K562 treated with DMSO at 1 percent for 48 hours (cell line): ENCODE results near the gene ZNF793. TPM values are rescaled to one million over a fixed set of nuclear protein-coding genes. Genes with fewer than 3 reads are reported as not detected.

Experiments used
- total RNA-seq: library from RNA; unstranded; fragments of 300-600 nt; gene quantifications from 2 replicates; pipeline ENCODE4 v1.2.3, GENCODE V29; 2022; ENCODE audit warnings: low replicate concordance; ENCODE audit errors: extremely low read depth

Gene ZNF793
- total RNA-seq: not detected in 2 replicates

GRCh38 chr19:37506387-37507166 is at the start of gene ZNF793:
Gene ZNF793 (plus strand): TSS chr19:37506939. CDS start chr19:37523440, 16,501 bp downstream.

DNA sequence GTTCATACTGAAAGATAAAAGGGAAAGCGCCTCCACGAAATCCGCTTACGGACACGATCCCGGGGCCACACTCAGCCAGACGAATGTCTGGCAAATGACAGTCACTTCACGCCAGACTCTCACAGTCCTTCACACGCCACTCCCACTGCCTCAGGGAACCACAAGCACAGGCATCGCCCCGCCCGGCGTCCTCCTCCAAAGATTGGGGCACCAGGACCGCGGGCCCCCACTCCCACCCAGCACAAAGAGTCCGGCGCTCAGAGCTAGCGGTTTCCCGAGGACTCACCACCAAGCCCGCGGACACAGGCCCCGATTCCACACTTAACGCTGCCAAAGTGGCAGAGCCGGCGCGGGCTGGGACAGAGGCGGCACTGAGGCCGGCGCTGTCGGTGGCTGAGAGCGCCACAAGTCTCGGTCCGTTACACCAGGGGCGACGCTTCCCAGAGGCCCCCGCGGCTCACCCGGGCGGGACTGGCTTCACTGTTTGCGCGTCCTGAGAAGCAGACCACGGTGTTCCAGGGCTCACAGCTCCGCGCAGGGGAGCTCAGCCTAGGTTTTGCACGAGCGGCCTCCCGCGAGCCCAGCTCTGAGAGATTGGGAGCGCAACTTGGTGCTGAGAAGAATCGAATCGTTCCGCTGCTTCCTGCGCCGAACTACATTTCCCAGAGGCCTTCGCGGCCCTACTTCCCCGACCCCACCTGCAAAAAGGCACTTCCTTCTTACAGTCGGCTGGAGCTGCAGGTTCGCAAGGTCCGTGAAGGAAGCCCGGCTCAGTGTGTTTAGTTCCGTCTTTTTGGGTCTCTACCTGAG is 39.7 kb upstream of the ZNF793 start, which contains the start of gene ZNF569:
Gene ZNF569 (minus strand): TSS at position 647 of the 810 bp plus-strand sequence. CDS start 22,523 bp downstream, outside the sequence.

DNA sequence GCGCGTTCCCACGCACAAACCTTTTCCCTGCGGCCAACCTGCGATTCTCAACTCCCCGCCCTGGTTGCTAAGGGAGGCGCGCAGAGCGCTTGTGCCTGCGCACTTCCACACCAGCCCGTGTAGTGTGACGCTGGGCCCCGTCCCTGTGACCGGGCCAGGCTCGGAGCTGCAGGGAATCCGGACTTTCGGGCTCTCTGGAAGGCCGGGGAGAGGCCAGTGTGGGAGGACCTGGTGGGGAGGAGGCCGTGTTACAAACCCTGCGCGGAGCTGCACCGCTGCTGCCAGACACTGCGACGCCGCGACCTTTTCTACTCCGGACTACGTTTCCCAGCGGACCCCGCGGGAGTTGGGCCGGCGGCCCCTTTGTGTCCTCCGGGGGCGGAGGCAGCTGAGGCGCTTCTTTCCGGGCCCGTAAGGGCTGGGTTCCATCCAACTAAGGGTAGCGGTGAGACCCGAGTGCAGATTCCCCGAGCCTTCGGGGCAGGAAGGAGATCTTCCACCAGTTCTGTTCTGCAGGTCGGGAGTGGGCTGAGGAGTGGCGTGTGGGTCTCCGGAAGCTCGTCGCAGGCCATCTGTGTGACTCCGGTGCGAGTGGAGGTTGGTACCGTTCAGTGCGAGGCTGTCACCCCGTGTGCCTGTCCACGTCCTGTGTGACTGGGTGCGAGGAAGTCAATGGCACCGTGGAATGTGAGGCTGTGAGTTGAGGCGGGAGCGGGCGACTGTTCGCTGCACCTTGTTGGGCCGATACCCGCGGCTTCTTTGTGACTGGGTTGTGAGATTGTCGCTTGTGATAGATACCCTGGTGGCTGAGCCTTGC is 37.6 kb upstream of the ZNF793 start, which contains the start of gene ZNF570:
Gene ZNF570 (plus strand): TSS at position 396 of the 817 bp plus-strand sequence. CDS start 999 bp downstream, outside the sequence.

Other genes with a start within 250 kb of the ZNF793 start
- not detected in 2 replicates for gene ZNF527, start 135.8 kb upstream of the ZNF793 start, total RNA-seq
- not detected in 2 replicates for gene ZNF569, start 39.5 kb upstream of the ZNF793 start, total RNA-seq
- not detected in 2 replicates for gene ZNF570, start 37.6 kb upstream of the ZNF793 start, total RNA-seq
- gene ZNF571, start 87.9 kb downstream of the ZNF793 start, total RNA-seq: not detected in 2 replicates
- gene ZNF540, start 87.9 kb downstream of the ZNF793 start, total RNA-seq: not detected in 2 replicates
- gene ZFP30, start 148.5 kb downstream of the ZNF793 start, total RNA-seq: not detected in 2 replicates
- gene ZNF607, start 212.8 kb downstream of the ZNF793 start, total RNA-seq: not detected in 2 replicates